PC-3 (cell line): ENCODE data around the gene PASK. TPM values are rescaled to one million over a fixed set of nuclear protein-coding genes. Genes with fewer than 3 reads are reported as not detected.

ENCODE experiments used
- ATAC-seq: fragments of 200-7000 bp; cut with Tn5 transposase; 2 replicates; pipeline ENCODE4 v1.9.1; 2020; ENCODE audit warnings: mild to moderate bottlenecking, moderate library complexity
- BruUV-seq: library from RNA; stranded (reverse); fragments of 400-500 nt; replicated peaks from 2 replicates; lab custom pipeline; 2021; lab: Mats Ljungman, UMichigan
- CTCF ChIA-PET: fragments of 300-600 bp; sonication (Branson Sonifier 250); formaldehyde crosslinking; loops from one replicate; lab custom pipeline; 2022; ENCODE audit warnings: antibody characterized with exemption; lab: Charles Lee
- POLR2A ChIA-PET: fragments of 300-600 bp; sonication (Branson Sonifier 250); formaldehyde crosslinking; loops from one replicate; lab custom pipeline; 2022; ENCODE audit warnings: antibody characterized with exemption; ENCODE audit not compliant: unreplicated experiment; lab: Charles Lee
- DNase-seq: peaks from one replicate; pipeline ENCODE4 v3.0.0-alpha.2; 2015
- H2AFZ ChIP-seq: fragments of 300-600 bp; sonication (generic); 2 replicates; pipeline ENCODE4 v1.6.0; 2016; ENCODE audit warnings: antibody characterized with exemption, low read length
- H3F3A ChIP-seq: fragments of 300-600 bp; sonication (generic); one replicate; pipeline ENCODE4 v1.6.0; 2017; ENCODE audit warnings: antibody characterized with exemption, low read length, control low read depth, mild to moderate bottlenecking; ENCODE audit not compliant: unreplicated experiment
- H3K27ac ChIP-seq: fragments of 300-600 bp; sonication (generic); 2 replicates; pipeline ENCODE4 v1.5.1; 2016; ENCODE audit warnings: mild to moderate bottlenecking, low read length
- H3K27me3 ChIP-seq: fragments of 300-600 bp; sonication (generic); 2 replicates; pipeline ENCODE4 v1.6.1; 2016; ENCODE audit warnings: low read length, mixed read lengths
- H3K36me3 ChIP-seq: fragments of 300-600 bp; sonication (generic); 2 replicates; pipeline ENCODE4 v1.6.1; 2016; ENCODE audit warnings: low read depth, mixed run types, low read length, mixed read lengths
- H3K4me1 ChIP-seq: fragments of 300-600 bp; sonication (generic); 2 replicates; pipeline ENCODE4 v1.5.1; 2016; ENCODE audit warnings: low read length; ENCODE audit not compliant: insufficient read depth
- H3K4me2 ChIP-seq: fragments of 300-600 bp; sonication (generic); 2 replicates; pipeline ENCODE4 v1.6.0; 2016; ENCODE audit warnings: low read length
- H3K4me3 ChIP-seq: fragments of 300-600 bp; sonication (generic); 2 replicates; pipeline ENCODE4 v1.5.1; 2016; ENCODE audit warnings: mild to moderate bottlenecking, low read length, mixed read lengths
- H3K79me2 ChIP-seq: fragments of 300-600 bp; sonication (generic); 2 replicates; pipeline ENCODE4 v1.6.1; 2017; ENCODE audit warnings: low read length, mixed read lengths
- H3K9ac ChIP-seq: fragments of 300-600 bp; sonication (generic); 2 replicates; pipeline ENCODE4 v1.6.0; 2016; ENCODE audit warnings: mild to moderate bottlenecking, low read length
- H3K9me2 ChIP-seq: fragments of 300-600 bp; sonication (generic); replicated peaks from 2 replicates; pipeline ENCODE4 v1.6.1; 2016; ENCODE audit warnings: mixed run types, low read length, mixed read lengths
- H3K9me3 ChIP-seq: fragments of 300-600 bp; sonication (generic); 2 replicates; pipeline ENCODE4 v1.6.1; 2016; ENCODE audit warnings: low read length, mixed read lengths
- H4K20me1 ChIP-seq: fragments of 300-600 bp; sonication (generic); 2 replicates; pipeline ENCODE4 v1.6.1; 2016; ENCODE audit warnings: low read length, mixed read lengths
- EZH2 ChIP-seq: fragments of 300-600 bp; sonication (generic); IDR thresholded peaks from one replicate; pipeline ENCODE4 v1.6.1; 2017; ENCODE audit warnings: antibody characterized with exemption, mild to moderate bottlenecking, low read length; ENCODE audit not compliant: unreplicated experiment
- EZH2phosphoT487 ChIP-seq: fragments of 300-600 bp; sonication (generic); IDR thresholded peaks from 2 replicates; pipeline ENCODE4 v1.6.1; 2018; ENCODE audit warnings: mild to moderate bottlenecking, antibody characterized with exemption, low read length, borderline replicate concordance
- intact Hi-C: fragments of 100-400 bp; cut with micrococcal nuclease; formaldehyde crosslinking; loops from 2 replicates; pipeline ENCODE4 v1.9.0; 2023
- total RNA-seq: library from RNA; depleted of rRNA; stranded (reverse); fragments of >200 nt; gene quantifications from 2 replicates; pipeline ENCODE4 v1.2.3, GENCODE V29; 2014
- TF ChIP-seq, protein P1 (sequence below): fragments of 300-600 bp; sonication (generic); conservative IDR thresholded peaks from 2 replicates; pipeline ENCODE4 v1.5.1; 2017; ENCODE audit warnings: antibody characterized with exemption, low read depth, mild to moderate bottlenecking, low read length

PASK gene
- total RNA-seq, 1 experiment from 2014 or later = 4.1 TPM

DNA sequence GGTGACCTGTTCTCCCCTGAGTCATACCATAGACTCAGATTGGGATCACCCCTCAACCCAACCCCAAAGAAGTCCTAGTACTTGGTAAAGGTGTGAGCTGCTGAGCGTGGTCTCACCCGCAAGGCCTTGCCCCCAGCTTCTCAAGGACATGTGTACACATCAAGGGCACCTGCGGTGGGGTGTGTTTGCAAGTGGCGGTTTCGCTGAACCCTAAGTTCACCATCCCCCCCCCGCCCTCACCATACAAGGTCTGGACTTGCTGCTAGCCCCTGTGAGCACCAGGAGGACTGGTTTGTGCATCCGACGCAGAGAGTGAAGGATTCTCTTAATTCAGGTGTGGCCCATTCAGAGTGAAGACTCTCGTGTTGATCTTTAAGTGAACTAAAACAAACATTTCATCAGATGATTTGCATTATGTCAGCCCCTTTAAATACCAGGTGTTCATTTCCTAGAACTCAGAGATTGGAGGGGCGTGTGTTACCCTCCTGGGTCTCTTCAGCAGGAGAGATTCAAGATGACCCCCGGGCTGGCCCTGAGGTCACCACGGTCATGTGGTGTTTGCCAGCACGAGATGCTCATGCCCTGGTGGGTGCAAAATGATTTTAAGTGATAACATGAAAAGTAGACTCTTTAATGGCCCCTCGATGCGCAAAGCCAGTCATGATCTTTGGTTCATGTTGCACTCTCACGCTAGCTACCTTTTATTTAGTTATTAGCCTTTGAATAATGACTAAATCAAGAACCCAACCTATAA lies 75.0 kb downstream of the PASK start:
- Histone ChIP-seq H3K27me3 (no peaks in the 10 kb centered on the region), H3K9ac (no peak overlapping the region), H3K36me3 (no peaks in the 10 kb centered on the region), H3K27ac (no peak overlapping the region), H3F3A (no peaks in the 10 kb centered on the region), H3K4me3 (no peak overlapping the region), H3K4me1 (no peaks in the 10 kb centered on the region), H3K9me2 (no peaks in the 10 kb centered on the region), H3K4me2 (no peak overlapping the region), H2AFZ (no peak overlapping the region), H3K79me2 (no peaks in the 10 kb centered on the region), H4K20me1 (no peaks in the 10 kb centered on the region), H3K9me3 (no peaks in the 10 kb centered on the region)
- intact Hi-C loops = no loop called here
- ChIA-PET CTCF (no interaction called here), POLR2A (no interaction called here)
- ATAC-seq (no peak), DNase-seq (no peak)
- BruUV-seq = no TSS peak
- TF ChIP-seq EZH2phosphoT487 = no peak
- no peak for TF ChIP-seq EZH2
- TF ChIP-seq, protein P1, sequence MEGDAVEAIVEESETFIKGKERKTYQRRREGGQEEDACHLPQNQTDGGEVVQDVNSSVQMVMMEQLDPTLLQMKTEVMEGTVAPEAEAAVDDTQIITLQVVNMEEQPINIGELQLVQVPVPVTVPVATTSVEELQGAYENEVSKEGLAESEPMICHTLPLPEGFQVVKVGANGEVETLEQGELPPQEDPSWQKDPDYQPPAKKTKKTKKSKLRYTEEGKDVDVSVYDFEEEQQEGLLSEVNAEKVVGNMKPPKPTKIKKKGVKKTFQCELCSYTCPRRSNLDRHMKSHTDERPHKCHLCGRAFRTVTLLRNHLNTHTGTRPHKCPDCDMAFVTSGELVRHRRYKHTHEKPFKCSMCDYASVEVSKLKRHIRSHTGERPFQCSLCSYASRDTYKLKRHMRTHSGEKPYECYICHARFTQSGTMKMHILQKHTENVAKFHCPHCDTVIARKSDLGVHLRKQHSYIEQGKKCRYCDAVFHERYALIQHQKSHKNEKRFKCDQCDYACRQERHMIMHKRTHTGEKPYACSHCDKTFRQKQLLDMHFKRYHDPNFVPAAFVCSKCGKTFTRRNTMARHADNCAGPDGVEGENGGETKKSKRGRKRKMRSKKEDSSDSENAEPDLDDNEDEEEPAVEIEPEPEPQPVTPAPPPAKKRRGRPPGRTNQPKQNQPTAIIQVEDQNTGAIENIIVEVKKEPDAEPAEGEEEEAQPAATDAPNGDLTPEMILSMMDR = no peak

DNA sequence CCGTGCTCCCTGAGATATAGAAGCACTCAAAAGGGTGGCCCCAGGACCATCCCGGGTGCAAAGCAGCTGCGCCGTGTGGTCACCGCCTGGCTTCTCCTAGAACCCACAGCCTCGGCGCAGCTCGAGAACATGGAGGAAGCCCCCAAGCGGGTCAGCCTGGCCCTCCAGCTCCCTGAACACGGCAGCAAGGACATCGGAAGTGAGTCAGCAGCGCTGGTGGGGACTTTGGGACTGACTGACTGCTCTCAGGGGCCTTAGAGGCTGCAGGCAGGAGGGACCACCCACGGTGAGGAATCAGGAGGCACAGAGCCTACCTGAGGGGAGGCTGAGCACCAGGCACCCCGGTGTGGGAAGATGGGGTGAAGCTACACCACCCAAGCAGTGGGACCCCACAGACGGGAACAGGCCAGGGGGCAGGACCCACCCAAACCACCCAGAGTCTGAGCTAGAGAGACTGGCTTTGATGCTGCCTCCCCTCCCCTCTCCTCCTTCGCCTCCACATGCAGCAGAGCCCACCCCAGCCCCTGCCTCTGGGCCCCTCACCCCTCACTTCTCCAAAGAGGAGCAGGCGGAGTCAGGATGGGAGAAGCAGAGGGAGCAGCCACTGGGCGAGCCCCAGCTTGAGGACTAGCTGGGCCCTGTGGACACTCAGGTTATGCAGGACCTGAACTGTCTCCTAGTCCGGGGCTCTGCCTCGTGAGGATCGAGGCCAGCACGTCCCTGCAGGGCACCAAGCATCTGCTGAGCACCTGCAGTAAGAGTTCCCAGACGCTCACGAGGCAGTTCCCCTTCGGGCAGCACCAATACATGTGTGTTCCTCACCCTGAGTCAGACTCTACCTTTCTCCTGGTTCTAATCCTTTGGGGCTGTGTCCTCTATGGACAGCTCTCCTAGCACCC lies 75.9 kb downstream of the PASK start:
- H3K27me3 ChIP-seq = no peaks in the 10 kb centered on the region

More for the DNA sequence above, 75.9 kb downstream of the PASK start:
- DNase-seq (no peak), ATAC-seq (no peak)
- no peaks in the 10 kb centered on the region for H3K4me1 ChIP-seq
- no peaks in the 10 kb centered on the region for H3K36me3 ChIP-seq
- H3K9ac ChIP-seq = no peak overlapping the region
- H3K9me2 ChIP-seq = no peaks in the 10 kb centered on the region
- BruUV-seq = no TSS peak
- no peak overlapping the region for H3K27ac ChIP-seq
- H4K20me1 ChIP-seq = no peaks in the 10 kb centered on the region
- TF ChIP-seq, protein P1 = no peak
- TF ChIP-seq EZH2 = no peak
- TF ChIP-seq EZH2phosphoT487 = no peak
- ChIA-PET POLR2A (no interaction called here), CTCF (no interaction called here)
- intact Hi-C loops = no loop called here
- no peaks in the 10 kb centered on the region for H3F3A ChIP-seq
- H3K79me2 ChIP-seq = no peaks in the 10 kb centered on the region
- H3K4me2 ChIP-seq = no peak overlapping the region
- H3K9me3 ChIP-seq = no peaks in the 10 kb centered on the region
- H3K4me3 ChIP-seq = no peak overlapping the region
- no peak overlapping the region for H2AFZ ChIP-seq
